ENCODE measurements around the gene VIPR2.

GRCh38 chr7:159033473-159033825, 111.2 kb downstream of the VIPR2 start:
- TF ChIP-seq CTCF (IDR thresholded peaks at IDR 0.05): no peak
- TF ChIP-seq POLR2A (IDR thresholded peaks at IDR 0.05): no peak
- no peak for TF ChIP-seq EP300 (IDR thresholded peaks at IDR 0.05; ENCODE audit: low read depth)
- no peak for TF ChIP-seq POLR2AphosphoS5 (IDR thresholded peaks at IDR 0.05)
